Lung (tissue), 12 donors: Measurements from ENCODE around the gene RNF141. TPM values are rescaled to one million over a fixed set of nuclear protein-coding genes. Genes with fewer than 3 reads are reported as not detected.

ENCODE experiments used
- ATAC-seq: fragments of 200-7000 bp; cut with Tn5 transposase; one replicate; pipeline ENCODE4 v1.9.1; 2020; ENCODE audit warnings: moderate number of reproducible peaks; ENCODE audit not compliant: insufficient read depth, low FRiP score
- DNase-seq, 3 donors: peaks; one replicate each; pipeline ENCODE4 v3.0.0-alpha.2; 2013 to 2017
- H3K27ac ChIP-seq, 2 donors: one replicate each; pipeline ENCODE4 v1.5.1; 2013; ENCODE audit warnings: mild to moderate bottlenecking in 2 of 2, moderate library complexity in 2 of 2, control low read depth in 1 of 2, inconsistent platforms in 1 of 2, low read depth in 1 of 2, low read length in 1 of 2
- H3K27me3 ChIP-seq, 3 donors: one replicate each; pipeline ENCODE4 v1.5.1; 2013; ENCODE audit warnings: low read length in 2 of 3; ENCODE audit not compliant: control insufficient read depth in 3 of 3, insufficient read depth in 3 of 3
- H3K36me3 ChIP-seq, 4 donors: one replicate each; pipeline ENCODE4 v1.5.1; 2013; ENCODE audit warnings: low read length in 4 of 4, mild to moderate bottlenecking in 1 of 4, moderate library complexity in 1 of 4; ENCODE audit not compliant: control insufficient read depth in 4 of 4, insufficient read depth in 4 of 4
- H3K4me1 ChIP-seq, 5 donors: one replicate each; pipeline ENCODE4 v1.5.1; 2013; ENCODE audit warnings: low read length in 5 of 5, mild to moderate bottlenecking in 2 of 5, moderate library complexity in 1 of 5; ENCODE audit not compliant: control insufficient read depth in 5 of 5, insufficient read depth in 5 of 5
- H3K4me3 ChIP-seq: one replicate; pipeline ENCODE4 v1.5.1; 2013; ENCODE audit warnings: mild to moderate bottlenecking, control low read depth, moderate library complexity
- H3K9ac ChIP-seq, 2 donors: one replicate each; pipeline ENCODE4 v1.5.1; 2013; ENCODE audit warnings: low read length in 2 of 2, control low read depth in 1 of 2; ENCODE audit not compliant: insufficient read depth in 1 of 2
- H3K9me3 ChIP-seq, 4 donors: one replicate each; pipeline ENCODE4 v1.5.1; 2013; ENCODE audit warnings: low read length in 3 of 4, mild to moderate bottlenecking in 1 of 4, moderate library complexity in 1 of 4; ENCODE audit not compliant: control insufficient read depth in 4 of 4, insufficient read depth in 3 of 4
- WGBS, 2 donors: extraction: QIAGEN DNeasy Blood & Tissue Kit; methylation state at CpG; one replicate each; pipeline ENCODE4 v1.1.7; 2013; 5-methylcytosine and 5-hydroxymethylcytosine counted together
- polyA plus RNA-seq, 2 donors: library from polyadenylated mRNA; stranded (reverse); fragments of 200-250 nt; gene quantifications; one replicate each; pipeline ENCODE4 v1.2.1, GENCODE V29; 2013
- total RNA-seq, 2 donors: library from RNA; depleted of rRNA in 1 of 2; stranded (reverse); fragments of >200 nt in 1 of 2; gene quantifications; one replicate each; pipeline ENCODE4 v1.2.1, GENCODE V29; 2014 to 2021
- TF ChIP-seq, protein P1 (sequence below): IDR thresholded peaks from 2 replicates; pipeline ENCODE4 v1.5.1; 2012; ENCODE audit warnings: mild to moderate bottlenecking; ENCODE audit errors: control extremely low read depth, extremely low read depth
- donor health status: control.
- donor health status: control.
- donor health status: Bipolar disorder and iron deficiency.
- donor health status: healthy.
- donor health status: DM: yes; HTN: yes; CAD: no.

RNF141 gene
- total and polyA plus RNA-seq, 4 donors = 14.8 to 63.8 (median 33.4) TPM

DNA sequence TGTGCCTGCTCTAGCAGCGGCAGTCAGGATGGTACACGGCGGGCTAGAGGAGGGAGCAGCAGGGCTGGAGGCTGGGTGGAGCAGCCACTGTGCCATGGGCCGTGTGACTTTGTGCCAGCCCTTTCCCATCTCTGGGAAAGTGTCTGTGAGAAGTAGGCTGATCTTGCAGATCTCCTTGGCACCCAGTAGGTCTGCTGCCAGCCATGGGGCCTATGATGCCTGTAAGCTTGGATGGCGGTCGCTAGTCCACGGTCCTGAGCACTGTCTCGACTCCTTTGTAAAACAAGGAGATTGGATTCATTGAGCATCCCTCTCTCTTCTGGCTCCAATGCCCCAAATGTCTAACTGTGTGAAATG, 63.3 kb downstream of the RNF141 start:
- Histone ChIP-seq H3K4me1 (no peaks in the 10 kb centered on the region), H3K9me3 (no peaks in the 10 kb centered on the region), H3K4me3 (no peak overlapping the region), H3K27ac (no peak overlapping the region), H3K9ac (no peak overlapping the region), H3K27me3 (no peaks in the 10 kb centered on the region), H3K36me3 (peaks cover 0 to 17% (median 0%) of the 10 kb centered on the region in 4 donors)
- TF ChIP-seq, protein P1, sequence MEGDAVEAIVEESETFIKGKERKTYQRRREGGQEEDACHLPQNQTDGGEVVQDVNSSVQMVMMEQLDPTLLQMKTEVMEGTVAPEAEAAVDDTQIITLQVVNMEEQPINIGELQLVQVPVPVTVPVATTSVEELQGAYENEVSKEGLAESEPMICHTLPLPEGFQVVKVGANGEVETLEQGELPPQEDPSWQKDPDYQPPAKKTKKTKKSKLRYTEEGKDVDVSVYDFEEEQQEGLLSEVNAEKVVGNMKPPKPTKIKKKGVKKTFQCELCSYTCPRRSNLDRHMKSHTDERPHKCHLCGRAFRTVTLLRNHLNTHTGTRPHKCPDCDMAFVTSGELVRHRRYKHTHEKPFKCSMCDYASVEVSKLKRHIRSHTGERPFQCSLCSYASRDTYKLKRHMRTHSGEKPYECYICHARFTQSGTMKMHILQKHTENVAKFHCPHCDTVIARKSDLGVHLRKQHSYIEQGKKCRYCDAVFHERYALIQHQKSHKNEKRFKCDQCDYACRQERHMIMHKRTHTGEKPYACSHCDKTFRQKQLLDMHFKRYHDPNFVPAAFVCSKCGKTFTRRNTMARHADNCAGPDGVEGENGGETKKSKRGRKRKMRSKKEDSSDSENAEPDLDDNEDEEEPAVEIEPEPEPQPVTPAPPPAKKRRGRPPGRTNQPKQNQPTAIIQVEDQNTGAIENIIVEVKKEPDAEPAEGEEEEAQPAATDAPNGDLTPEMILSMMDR = no peak
- WGBS, 2 donors = 96 to 97% methylated on average over 8 of the region's 8 CpGs
- DNase-seq (no peak), ATAC-seq (no peak)

DNA sequence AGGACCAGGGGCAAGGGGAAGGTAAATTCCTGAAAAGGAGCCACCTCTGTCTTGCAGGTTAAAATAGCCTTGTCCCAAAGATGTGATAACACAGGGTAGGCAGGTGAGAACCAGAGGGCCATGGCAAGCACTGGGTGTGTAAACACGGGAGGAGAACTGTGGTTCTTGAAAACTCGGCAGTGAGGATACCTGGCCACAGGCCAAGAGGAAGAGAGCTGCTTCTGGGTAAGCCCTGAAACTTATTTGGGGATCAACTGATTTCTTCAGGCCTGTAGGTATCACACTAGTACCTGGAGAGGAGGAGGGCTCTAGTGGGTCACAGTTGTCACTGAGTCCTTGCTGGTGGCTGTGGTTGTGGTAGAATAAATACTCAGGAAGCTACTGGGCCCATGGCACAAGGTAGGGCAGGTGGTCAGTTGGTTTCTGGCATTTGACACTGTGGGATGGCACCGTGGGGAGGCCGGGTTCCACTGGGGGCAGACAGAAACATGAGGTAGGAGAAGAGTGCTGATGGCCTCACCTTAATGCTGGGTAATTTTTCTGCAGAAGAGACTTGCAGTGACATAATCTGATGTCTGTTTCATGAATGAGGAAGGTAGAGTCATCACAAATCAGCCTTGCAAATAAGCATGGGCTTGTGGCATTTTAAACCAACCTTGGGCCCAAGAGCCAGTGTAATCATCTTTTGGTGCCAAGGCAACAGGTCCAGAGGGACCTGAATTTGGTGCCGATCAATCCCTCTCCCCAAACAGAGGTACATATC, 63.9 kb downstream of the RNF141 start:
- TF ChIP-seq, protein P1 = no peak
- Histone ChIP-seq H3K9ac (no peak overlapping the region), H3K27ac (no peak overlapping the region), H3K4me3 (no peak overlapping the region), H3K36me3 (peaks cover 0 to 16% (median 0%) of the 10 kb centered on the region in 4 donors), H3K9me3 (no peaks in the 10 kb centered on the region), H3K4me1 (no peaks in the 10 kb centered on the region), H3K27me3 (no peaks in the 10 kb centered on the region)
- no peak for DNase-seq
- ATAC-seq = no peak
- WGBS, 2 donors = 62 to 71% methylated on average over 5 of the region's 5 CpGs

DNA sequence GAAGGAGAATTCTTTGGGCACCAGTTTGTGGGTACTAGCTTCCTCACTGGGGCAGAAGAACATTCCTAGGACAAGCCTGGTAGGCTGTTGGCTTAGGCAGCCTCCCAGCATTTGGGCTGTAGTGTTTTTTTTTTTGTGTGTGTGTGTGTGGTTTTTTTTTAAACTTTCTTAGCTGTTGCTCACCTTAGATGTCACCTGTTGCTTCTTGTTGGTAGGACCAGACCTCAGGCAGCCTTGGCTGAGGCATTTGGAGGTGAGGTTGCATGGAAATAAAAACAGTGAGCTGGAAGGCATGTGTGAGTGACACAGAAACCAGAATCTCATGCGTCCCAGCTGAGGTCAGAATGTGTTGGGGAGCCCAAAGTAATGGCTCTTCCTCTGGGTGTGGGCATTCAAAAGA, 64.6 kb downstream of the RNF141 start:
- ATAC-seq = no peak
- Histone ChIP-seq H3K9me3 (no peaks in the 10 kb centered on the region), H3K27ac (no peak overlapping the region), H3K27me3 (no peaks in the 10 kb centered on the region), H3K4me3 (no peak overlapping the region), H3K36me3 (peaks cover 0 to 13% (median 0%) of the 10 kb centered on the region in 4 donors), H3K4me1 (no peaks in the 10 kb centered on the region), H3K9ac (no peak overlapping the region)
- TF ChIP-seq, protein P1 = no peak
- DNase-seq = no peak
- 89 to 95% methylated on average over 1 of the region's 1 CpG for WGBS, 2 donors
